ENCODE results near the gene SLC7A7.

- TF ChIP-seq EZH2phosphoT487 (IDR thresholded peaks at IDR 0.05; ENCODE audit: insufficient read depth, low read depth): no peak
- no peak for TF ChIP-seq EZH2 (IDR thresholded peaks at IDR 0.05; ENCODE audit: insufficient read depth, poor library complexity, severe bottlenecking)
Measured at GRCh38 chr14:22773162-22774010, 41.8 kb downstream of the SLC7A7 start.

Measured in GM23248 (cell line).